Sigmoid colon (tissue), 3 donors: Measurements from ENCODE around the gene MAP7D2.

ENCODE experiments used
- POLR2A ChIP-seq, 2 donors: fragments of 450-650 bp; IDR thresholded peaks; one replicate each; pipeline ENCODE4 v1.6.1; 2016; ENCODE audit warnings: antibody characterized with exemption in 2 of 2, mild to moderate bottlenecking in 2 of 2, moderate library complexity in 2 of 2
- TF ChIP-seq, protein P1 (sequence below), 4 experiments: fragments of 450-650 bp in 3 of 4; fragments of 200-600 bp in 1 of 4; IDR thresholded peaks; one replicate each; pipeline ENCODE4 v1.5.1; 2016 to 2019; ENCODE audit warnings: antibody characterized with exemption in 4 of 4, mild to moderate bottlenecking in 3 of 4, moderate library complexity in 2 of 4

DNA sequence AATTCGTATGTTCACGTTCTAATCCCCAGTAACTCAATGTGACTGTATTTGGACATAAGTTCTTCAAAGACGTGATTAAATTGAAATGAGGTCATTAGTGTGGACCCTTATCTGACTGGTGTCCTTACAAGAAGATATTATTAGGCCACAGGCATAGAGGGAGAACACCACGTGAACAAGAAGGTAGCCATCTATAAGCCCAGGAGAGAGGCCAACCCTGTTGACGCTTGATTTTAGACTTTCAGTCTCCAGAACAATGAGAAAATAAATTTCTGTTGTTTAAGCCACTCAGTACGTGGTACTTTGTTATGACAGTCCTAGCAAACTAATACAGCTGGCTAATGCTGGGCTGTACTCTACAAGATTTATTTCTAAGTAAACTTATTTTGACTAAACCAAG is 26.4 kb upstream of the MAP7D2 start:
- no peak for TF ChIP-seq POLR2A (IDR thresholded peaks at IDR 0.05)
- TF ChIP-seq, protein P1, sequence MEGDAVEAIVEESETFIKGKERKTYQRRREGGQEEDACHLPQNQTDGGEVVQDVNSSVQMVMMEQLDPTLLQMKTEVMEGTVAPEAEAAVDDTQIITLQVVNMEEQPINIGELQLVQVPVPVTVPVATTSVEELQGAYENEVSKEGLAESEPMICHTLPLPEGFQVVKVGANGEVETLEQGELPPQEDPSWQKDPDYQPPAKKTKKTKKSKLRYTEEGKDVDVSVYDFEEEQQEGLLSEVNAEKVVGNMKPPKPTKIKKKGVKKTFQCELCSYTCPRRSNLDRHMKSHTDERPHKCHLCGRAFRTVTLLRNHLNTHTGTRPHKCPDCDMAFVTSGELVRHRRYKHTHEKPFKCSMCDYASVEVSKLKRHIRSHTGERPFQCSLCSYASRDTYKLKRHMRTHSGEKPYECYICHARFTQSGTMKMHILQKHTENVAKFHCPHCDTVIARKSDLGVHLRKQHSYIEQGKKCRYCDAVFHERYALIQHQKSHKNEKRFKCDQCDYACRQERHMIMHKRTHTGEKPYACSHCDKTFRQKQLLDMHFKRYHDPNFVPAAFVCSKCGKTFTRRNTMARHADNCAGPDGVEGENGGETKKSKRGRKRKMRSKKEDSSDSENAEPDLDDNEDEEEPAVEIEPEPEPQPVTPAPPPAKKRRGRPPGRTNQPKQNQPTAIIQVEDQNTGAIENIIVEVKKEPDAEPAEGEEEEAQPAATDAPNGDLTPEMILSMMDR (IDR thresholded peaks at IDR 0.05) = no peak
